K562 (cell line): ENCODE measurements around the gene POC1B. TPM values are rescaled to one million over a fixed set of nuclear protein-coding genes. Genes with fewer than 3 reads are reported as not detected.
A peak's percentile ranks its signal among the peaks of the same experiment; 100 is the strongest.

Experiments used
- BRF1 ChIP-seq: IDR thresholded peaks from 3 replicates; pipeline ENCODE4 v1.6.1; 2011; ENCODE audit warnings: borderline replicate concordance, mild to moderate bottlenecking; ENCODE audit not compliant: insufficient read length; ENCODE audit errors: extremely low read depth
- COPS2 ChIP-seq: fragments of 450-650 bp; conservative IDR thresholded peaks from 2 replicates; pipeline ENCODE4 v1.6.1; 2016; ENCODE audit warnings: mild to moderate bottlenecking, moderate library complexity
- E2F8 ChIP-seq: fragments of 450-650 bp; IDR thresholded peaks from 2 replicates; pipeline ENCODE4 v1.7.1; 2018; ENCODE audit warnings: mild to moderate bottlenecking, low read depth; ENCODE audit not compliant: partially characterized antibody
- HIVEP1 ChIP-seq: fragments of 250-450 bp; sonication (Bioruptor Pico); IDR thresholded peaks from 2 replicates; pipeline ENCODE4 v1.4.0; 2020; ENCODE audit warnings: mild to moderate bottlenecking
- KAT7 ChIP-seq: sonication (generic); formaldehyde crosslinking; IDR thresholded peaks from 2 replicates; pipeline ENCODE4 v1.8.0; 2022; ENCODE audit warnings: missing genetic modification reagents, mild to moderate bottlenecking, borderline replicate concordance
- NR4A1 ChIP-seq, 2 experiments: fragments of 250-450 bp in 1 of 2; fragments of 450-650 bp in 1 of 2; sonication (Bioruptor Pico) in 1 of 2; IDR thresholded peaks; 2 replicates each; pipeline versions ENCODE4 v1.4.0 to v1.6.1; 2016 to 2020; ENCODE audit warnings: mild to moderate bottlenecking in 2 of 2, missing compliant biosample characterization in 1 of 2, missing genetic modification characterization in 1 of 2, moderate library complexity in 1 of 2
- RBM39 ChIP-seq: fragments of 200-400 bp; formaldehyde crosslinking; optimal IDR thresholded peaks from 2 replicates; pipeline ENCODE3; 2018; ENCODE audit warnings: low read depth, low read length
- SIN3A ChIP-seq, 2 experiments: fragments of 150-350 bp in 1 of 2; IDR thresholded peaks; 2 replicates each; pipeline ENCODE4 v1.6.1; 2011 to 2016; ENCODE audit warnings: borderline replicate concordance in 2 of 2, low read depth in 2 of 2, low read length in 2 of 2, mild to moderate bottlenecking in 2 of 2, moderate library complexity in 2 of 2; ENCODE audit not compliant: control insufficient read depth in 1 of 2
- TCF7L2 ChIP-seq: fragments of 150-350 bp; IDR thresholded peaks from 2 replicates; pipeline ENCODE4 v1.6.1; 2016; ENCODE audit warnings: low read depth, mild to moderate bottlenecking, low read length, moderate library complexity
- TFE3 ChIP-seq: fragments of 450-650 bp; formaldehyde crosslinking; IDR thresholded peaks from 2 replicates; pipeline ENCODE4 v1.4.0; 2020; ENCODE audit warnings: mild to moderate bottlenecking, mixed read lengths
- ZNF507 ChIP-seq: conservative IDR thresholded peaks from 2 replicates; pipeline ENCODE4 v1.6.1; 2017; ENCODE audit warnings: missing genetic modification characterization, missing compliant biosample characterization
- ZNF695 ChIP-seq: fragments of 450-650 bp; formaldehyde crosslinking; IDR thresholded peaks from 2 replicates; pipeline ENCODE4 v1.4.0; 2020; ENCODE audit warnings: mild to moderate bottlenecking, moderate library complexity
- ZNF75A ChIP-seq: fragments of 450-650 bp; formaldehyde crosslinking; IDR thresholded peaks from 2 replicates; pipeline ENCODE4 v1.4.0; 2020; ENCODE audit warnings: mild to moderate bottlenecking
- polyA plus RNA-seq, 8 experiments: library from polyadenylated mRNA; depleted of rRNA in 4 of 8; stranded (reverse) in 5 of 8; unstranded in 3 of 8; fragments of >200 nt; fragmentation: Nextera tagmentation in 2 of 8; fragmentation: Illumina TruSeq in 1 of 8; extraction: Ambion mirVana in 2 of 8; extraction: Trizol in 1 of 8; gene quantifications; 2 replicates each; pipeline versions ENCODE4 v1.2.1 to v1.2.3, GENCODE V29; 2011 to 2014; ENCODE audit warnings: inconsistent platforms in 1 of 8, missing spikeins in 1 of 8
- total RNA-seq, 7 experiments: library from RNA; depleted of rRNA in 6 of 7; stranded (reverse); fragments of >200 nt in 6 of 7; fragmentation: Illumina TruSeq in 2 of 7; extraction: Trizol in 2 of 7; gene quantifications; 2 replicates each; pipeline versions ENCODE4 v1.2.1 to v1.2.3, GENCODE V29; 2011 to 2021; ENCODE audit warnings: low replicate concordance in 1 of 7
- TF ChIP-seq, protein P1 (sequence below): fragments of 450-650 bp; formaldehyde crosslinking; IDR thresholded peaks from 2 replicates; pipeline ENCODE4 v1.4.0; 2020; ENCODE audit warnings: mild to moderate bottlenecking, moderate library complexity
- TF ChIP-seq, protein P2 (sequence below): fragments of 250-450 bp; sonication (Bioruptor Pico); IDR thresholded peaks from 2 replicates; pipeline ENCODE4 v1.5.0; 2020; ENCODE audit warnings: mild to moderate bottlenecking
- TF ChIP-seq, protein P3 (sequence below), 2 experiments: IDR thresholded peaks; 2 replicates each; pipeline ENCODE4 v1.6.1; 2012; ENCODE audit warnings: improper control_type of control experiment in 2 of 2, low read depth in 2 of 2, low read length in 2 of 2, borderline replicate concordance in 1 of 2

POC1B gene
- total and polyA plus RNA-seq, 9 of the 15 experiments (the other 6 are each of a cell fraction or from before 2014, with no cell fraction given), result 4.5 to 16.1 (median 10.4) TPM

DNA sequence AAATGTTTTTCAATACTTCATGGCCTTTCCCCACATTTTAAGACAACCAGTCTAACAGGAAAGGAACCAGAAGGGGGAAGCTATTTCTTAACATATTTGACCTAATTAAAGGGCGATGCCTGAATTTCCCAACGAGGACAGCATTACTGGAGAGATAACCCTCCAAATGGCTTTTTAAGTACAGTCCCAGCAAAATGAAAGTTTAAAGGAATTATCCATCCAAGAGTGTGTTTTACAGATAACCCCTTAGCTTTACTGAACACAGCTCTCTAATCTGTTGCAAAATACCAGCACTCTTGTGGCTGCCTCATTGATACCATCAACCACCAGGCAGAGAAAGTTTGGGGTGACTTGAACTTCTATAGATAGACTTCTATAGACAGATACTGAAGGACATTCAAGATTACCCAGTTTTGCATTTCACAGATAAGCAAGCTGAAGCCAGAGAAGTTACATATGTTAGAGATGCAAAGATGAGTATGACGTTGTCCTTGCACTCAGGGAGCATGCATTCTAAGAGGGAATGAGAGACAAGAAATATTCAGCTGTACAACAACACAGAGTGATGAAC lies 132.2 kb downstream of the POC1B start (continued):
- TF ChIP-seq, protein P1, sequence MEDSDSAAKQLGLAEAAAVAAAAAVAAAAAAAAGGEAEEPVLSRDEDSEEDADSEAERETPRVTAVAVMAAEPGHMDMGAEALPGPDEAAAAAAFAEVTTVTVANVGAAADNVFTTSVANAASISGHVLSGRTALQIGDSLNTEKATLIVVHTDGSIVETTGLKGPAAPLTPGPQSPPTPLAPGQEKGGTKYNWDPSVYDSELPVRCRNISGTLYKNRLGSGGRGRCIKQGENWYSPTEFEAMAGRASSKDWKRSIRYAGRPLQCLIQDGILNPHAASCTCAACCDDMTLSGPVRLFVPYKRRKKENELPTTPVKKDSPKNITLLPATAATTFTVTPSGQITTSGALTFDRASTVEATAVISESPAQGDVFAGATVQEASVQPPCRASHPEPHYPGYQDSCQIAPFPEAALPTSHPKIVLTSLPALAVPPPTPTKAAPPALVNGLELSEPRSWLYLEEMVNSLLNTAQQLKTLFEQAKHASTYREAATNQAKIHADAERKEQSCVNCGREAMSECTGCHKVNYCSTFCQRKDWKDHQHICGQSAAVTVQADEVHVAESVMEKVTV, result 0 out of 2 replicates have a peak, but pooled peaks have one; percentile 26
- no peak for TF ChIP-seq NR4A1 (CRISPR knock-in tag; IDR thresholded peaks at IDR 0.05)
- peak; percentile 75 for TF ChIP-seq NR4A1 (tag; IDR thresholded peaks at IDR 0.05)
- no peak for TF ChIP-seq ZNF507 (tag)
- TF ChIP-seq RBM39, result no peak
- no peak for TF ChIP-seq TCF7L2
- TF ChIP-seq HIVEP1, result no peak
- no peak for TF ChIP-seq TFE3 (CRISPR knock-in tag)
- TF ChIP-seq COPS2, result no peak
- 0 out of 2 replicates have a peak, but pooled peaks have one; percentile 42 for TF ChIP-seq ZNF75A (CRISPR knock-in tag)
- no peak for TF ChIP-seq SIN3A (IDR thresholded peaks at IDR 0.05; ENCODE audit: borderline replicate concordance in 2 of 2, control insufficient read depth in 1 of 2, low read depth in 2 of 2, low read length in 2 of 2)
- TF ChIP-seq KAT7 (CRISPR knock-in tag), result no peak
- TF ChIP-seq, protein P2, sequence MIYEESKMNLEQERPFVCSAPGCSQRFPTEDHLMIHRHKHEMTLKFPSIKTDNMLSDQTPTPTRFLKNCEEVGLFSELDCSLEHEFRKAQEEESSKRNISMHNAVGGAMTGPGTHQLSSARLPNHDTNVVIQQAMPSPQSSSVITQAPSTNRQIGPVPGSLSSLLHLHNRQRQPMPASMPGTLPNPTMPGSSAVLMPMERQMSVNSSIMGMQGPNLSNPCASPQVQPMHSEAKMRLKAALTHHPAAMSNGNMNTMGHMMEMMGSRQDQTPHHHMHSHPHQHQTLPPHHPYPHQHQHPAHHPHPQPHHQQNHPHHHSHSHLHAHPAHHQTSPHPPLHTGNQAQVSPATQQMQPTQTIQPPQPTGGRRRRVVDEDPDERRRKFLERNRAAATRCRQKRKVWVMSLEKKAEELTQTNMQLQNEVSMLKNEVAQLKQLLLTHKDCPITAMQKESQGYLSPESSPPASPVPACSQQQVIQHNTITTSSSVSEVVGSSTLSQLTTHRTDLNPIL (CRISPR knock-in tag), result no peak
- TF ChIP-seq, protein P3, sequence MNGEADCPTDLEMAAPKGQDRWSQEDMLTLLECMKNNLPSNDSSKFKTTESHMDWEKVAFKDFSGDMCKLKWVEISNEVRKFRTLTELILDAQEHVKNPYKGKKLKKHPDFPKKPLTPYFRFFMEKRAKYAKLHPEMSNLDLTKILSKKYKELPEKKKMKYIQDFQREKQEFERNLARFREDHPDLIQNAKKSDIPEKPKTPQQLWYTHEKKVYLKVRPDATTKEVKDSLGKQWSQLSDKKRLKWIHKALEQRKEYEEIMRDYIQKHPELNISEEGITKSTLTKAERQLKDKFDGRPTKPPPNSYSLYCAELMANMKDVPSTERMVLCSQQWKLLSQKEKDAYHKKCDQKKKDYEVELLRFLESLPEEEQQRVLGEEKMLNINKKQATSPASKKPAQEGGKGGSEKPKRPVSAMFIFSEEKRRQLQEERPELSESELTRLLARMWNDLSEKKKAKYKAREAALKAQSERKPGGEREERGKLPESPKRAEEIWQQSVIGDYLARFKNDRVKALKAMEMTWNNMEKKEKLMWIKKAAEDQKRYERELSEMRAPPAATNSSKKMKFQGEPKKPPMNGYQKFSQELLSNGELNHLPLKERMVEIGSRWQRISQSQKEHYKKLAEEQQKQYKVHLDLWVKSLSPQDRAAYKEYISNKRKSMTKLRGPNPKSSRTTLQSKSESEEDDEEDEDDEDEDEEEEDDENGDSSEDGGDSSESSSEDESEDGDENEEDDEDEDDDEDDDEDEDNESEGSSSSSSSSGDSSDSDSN (IDR thresholded peaks at IDR 0.05; ENCODE audit: borderline replicate concordance in 1 of 2, low read depth in 2 of 2, low read length in 2 of 2), result no peak
- no peak for TF ChIP-seq ZNF695 (CRISPR knock-in tag)
- TF ChIP-seq BRF1, result no peak
- no peak for TF ChIP-seq E2F8
